HepG2 (cell line): ENCODE measurements around the gene DUS1L. TPM values are rescaled to one million over a fixed set of nuclear protein-coding genes. Genes with fewer than 3 reads are reported as not detected.

Experiments used
- ATAC-seq: fragments of 200-7000 bp; cut with Tn5 transposase; 3 replicates; pipeline ENCODE4 v1.9.1; 2020; ENCODE audit warnings: mild to moderate bottlenecking, moderate library complexity
- BruUV-seq: library from RNA; stranded (reverse); fragments of 400-500 nt; replicated peaks from 2 replicates; lab custom pipeline; 2021; lab: Mats Ljungman, UMichigan
- CTCF ChIA-PET: fragments of 300-600 bp; formaldehyde crosslinking; extraction: SDS; loops from one replicate; lab custom pipeline; 2021; ENCODE audit warnings: low total read pairs, inconsistent platforms, low intra/inter-chr PET ratio; lab: Yijun Ruan, JAX
- POLR2A ChIA-PET: fragments of 350-600 bp; sonication (Branson Sonifier 250); formaldehyde crosslinking; loops from one replicate; lab custom pipeline; 2020; ENCODE audit warnings: antibody characterized with exemption, inconsistent platforms; lab: Yijun Ruan, JAX
- DNase-seq: peaks from one replicate; pipeline ENCODE4 v3.0.0-alpha.2; 2015; ENCODE audit warnings: low spot score
- FAIRE-seq: peaks from 3 replicates; lab custom pipeline; 2011; peaks lifted over from hg19 to GRCh38; lab: Jason Lieb, UNC
- H2AFZ ChIP-seq: one replicate; pipeline ENCODE4 v1.6.1; 2011; ENCODE audit warnings: low read length, inconsistent platforms
- H3K27ac ChIP-seq: fragments of 300-600 bp; 3 replicates; pipeline ENCODE4 v1.8.0; 2011; ENCODE audit warnings: mixed run types, mild to moderate bottlenecking, mixed read lengths, low read length, inconsistent platforms; ENCODE audit not compliant: insufficient read depth; ENCODE audit errors: extremely low read length
- H3K27me3 ChIP-seq, 2 experiments: fragments of 200-600 bp in 1 of 2; 2 replicates in 1 of 2; 3 replicates in 1 of 2; pipeline versions ENCODE4 v1.6.0 to v1.8.0; 2011; ENCODE audit warnings: low read length in 2 of 2, mild to moderate bottlenecking in 2 of 2, moderate library complexity in 2 of 2, inconsistent platforms in 1 of 2; ENCODE audit not compliant: insufficient read depth in 2 of 2, control insufficient read depth in 1 of 2
- H3K36me3 ChIP-seq, 2 experiments: fragments of 200-600 bp in 1 of 2; replicated peaks in 1 of 2; 2 replicates in 1 of 2; 3 replicates in 1 of 2; pipeline versions ENCODE4 v1.5.1 to v1.8.0; 2011; ENCODE audit warnings: low read length in 2 of 2, inconsistent platforms in 1 of 2; ENCODE audit not compliant: insufficient read depth in 2 of 2, control insufficient read depth in 1 of 2
- H3K4me1 ChIP-seq: 2 replicates; pipeline ENCODE4 v1.5.1; 2012; ENCODE audit warnings: low read length, inconsistent platforms; ENCODE audit not compliant: insufficient read depth
- H3K4me2 ChIP-seq: 2 replicates; pipeline ENCODE4 v1.6.0; 2011; ENCODE audit warnings: low read depth, low read length, inconsistent platforms
- H3K4me3 ChIP-seq, 3 experiments: fragments of 200-600 bp in 1 of 3; sonication (generic), shearing (Covaris generic) in 1 of 3; replicated peaks in 1 of 3; 2 replicates each; pipeline ENCODE4 v1.5.1; 2011 to 2016; ENCODE audit warnings: low read length in 3 of 3, inconsistent platforms in 2 of 3, low read depth in 2 of 3, mild to moderate bottlenecking in 2 of 3, control low read depth in 1 of 3, mixed read lengths in 1 of 3; ENCODE audit not compliant: insufficient read depth in 1 of 3
- H3K79me2 ChIP-seq: one replicate; pipeline ENCODE4 v1.6.1; 2011; ENCODE audit warnings: low read length, inconsistent platforms; ENCODE audit not compliant: insufficient read depth
- H3K9ac ChIP-seq: 2 replicates; pipeline ENCODE4 v1.6.0; 2011; ENCODE audit warnings: mild to moderate bottlenecking, low read depth, low read length, inconsistent platforms; ENCODE audit not compliant: insufficient read depth
- H3K9me3 ChIP-seq: 2 replicates; pipeline ENCODE4 v1.5.1; 2012; ENCODE audit warnings: mild to moderate bottlenecking, low read length
- H4K20me1 ChIP-seq: 2 replicates; pipeline ENCODE4 v1.6.0; 2011; ENCODE audit warnings: inconsistent platforms, mild to moderate bottlenecking, low read length, moderate library complexity; ENCODE audit not compliant: insufficient read depth
- POLR2G ChIP-seq: fragments of 200-400 bp; formaldehyde crosslinking; IDR thresholded peaks from 2 replicates; pipeline ENCODE4 v1.6.1; 2018; ENCODE audit warnings: mild to moderate bottlenecking, low read depth, low read length, moderate library complexity
- ZC3H13 ChIP-seq: sonication (generic); formaldehyde crosslinking; IDR thresholded peaks from 2 replicates; pipeline ENCODE4 v1.8.1; 2023; ENCODE audit warnings: mild to moderate bottlenecking, missing genetic modification reagents, moderate library complexity
- ZEB1 ChIP-seq: IDR thresholded peaks from 2 replicates; pipeline ENCODE4 v1.6.1; 2012; ENCODE audit warnings: mild to moderate bottlenecking, low read depth, inconsistent platforms; ENCODE audit not compliant: insufficient replicate concordance
- ZNF20 ChIP-seq: sonication (generic); formaldehyde crosslinking; IDR thresholded peaks from 2 replicates; pipeline ENCODE4 v1.4.0; 2020; ENCODE audit warnings: mild to moderate bottlenecking, moderate library complexity, missing genetic modification reagents
- ZNF451 ChIP-seq: sonication (generic); formaldehyde crosslinking; IDR thresholded peaks from 2 replicates; pipeline ENCODE4 v1.5.0; 2020; ENCODE audit warnings: mild to moderate bottlenecking, missing genetic modification reagents
- WGBS: methylation state at CpG from one replicate; pipeline ENCODE4 v1.1.6; 2017; ENCODE audit warnings: low lambda C conversion rate; 5-methylcytosine and 5-hydroxymethylcytosine counted together
- in situ Hi-C: cut with HindIII; loops from 2 replicates; pipeline ENCODE4 v1.10.0; 2017; ENCODE audit warnings: low pct_unique_long_range_greater_than_20kb; ENCODE audit not compliant: extremely low pct_ligation_motif_present
- intact Hi-C: fragments of 100-400 bp; cut with micrococcal nuclease; formaldehyde crosslinking; loops from one replicate; pipeline ENCODE4 v1.10.0; 2022; ENCODE audit not compliant: unreplicated experiment
- polyA plus RNA-seq, 8 experiments: library from polyadenylated mRNA; depleted of rRNA in 3 of 8; stranded (reverse) in 7 of 8; unstranded in 1 of 8; fragments of >200 nt; fragmentation: Illumina TruSeq in 4 of 8; extraction: Trizol in 4 of 8; gene quantifications; 2 replicates each; pipeline versions ENCODE4 v1.2.1 to v1.2.3, GENCODE V29; 2011 to 2016; ENCODE audit warnings: low read depth in 4 of 8, missing spikeins in 1 of 8, mixed read lengths in 1 of 8; ENCODE audit not compliant: insufficient read depth in 1 of 8
- total RNA-seq, 5 experiments: library from RNA; depleted of rRNA; stranded (reverse); fragments of >200 nt; fragmentation: Illumina TruSeq; extraction: Trizol; gene quantifications; 2 replicates each; pipeline ENCODE4 v1.2.3, GENCODE V29; 2016; ENCODE audit warnings: low read depth in 1 of 5
- TF ChIP-seq, protein P1 (sequence below): sonication (generic); formaldehyde crosslinking; IDR thresholded peaks from 2 replicates; pipeline ENCODE4 v1.5.0; 2020; ENCODE audit warnings: missing genetic modification reagents, mild to moderate bottlenecking, borderline replicate concordance
- TF ChIP-seq, protein P2 (sequence below): sonication (generic); formaldehyde crosslinking; conservative IDR thresholded peaks from 2 replicates; pipeline ENCODE4 v1.8.0; 2022; ENCODE audit warnings: mild to moderate bottlenecking, moderate library complexity, missing genetic modification reagents
- TF ChIP-seq, protein P3 (sequence below): sonication (generic); formaldehyde crosslinking; conservative IDR thresholded peaks from 2 replicates; pipeline ENCODE4 v1.8.0; 2022; ENCODE audit warnings: low read depth, missing genetic modification reagents
- TF ChIP-seq, protein P4 (sequence below): sonication (generic); formaldehyde crosslinking; IDR thresholded peaks from 2 replicates; pipeline ENCODE4 v1.5.0; 2020; ENCODE audit warnings: mild to moderate bottlenecking, missing genetic modification reagents, borderline replicate concordance
- TF ChIP-seq, protein P5 (sequence below): IDR thresholded peaks from 2 replicates; pipeline ENCODE4 v1.6.1; 2016; ENCODE audit warnings: low read depth, control low read depth

The DUS1L gene
- total and polyA plus RNA-seq, 2 of the 13 experiments (the other 11 are each of a cell fraction or from before 2014, with no cell fraction given), result 81.0 to 109 TPM

DNA sequence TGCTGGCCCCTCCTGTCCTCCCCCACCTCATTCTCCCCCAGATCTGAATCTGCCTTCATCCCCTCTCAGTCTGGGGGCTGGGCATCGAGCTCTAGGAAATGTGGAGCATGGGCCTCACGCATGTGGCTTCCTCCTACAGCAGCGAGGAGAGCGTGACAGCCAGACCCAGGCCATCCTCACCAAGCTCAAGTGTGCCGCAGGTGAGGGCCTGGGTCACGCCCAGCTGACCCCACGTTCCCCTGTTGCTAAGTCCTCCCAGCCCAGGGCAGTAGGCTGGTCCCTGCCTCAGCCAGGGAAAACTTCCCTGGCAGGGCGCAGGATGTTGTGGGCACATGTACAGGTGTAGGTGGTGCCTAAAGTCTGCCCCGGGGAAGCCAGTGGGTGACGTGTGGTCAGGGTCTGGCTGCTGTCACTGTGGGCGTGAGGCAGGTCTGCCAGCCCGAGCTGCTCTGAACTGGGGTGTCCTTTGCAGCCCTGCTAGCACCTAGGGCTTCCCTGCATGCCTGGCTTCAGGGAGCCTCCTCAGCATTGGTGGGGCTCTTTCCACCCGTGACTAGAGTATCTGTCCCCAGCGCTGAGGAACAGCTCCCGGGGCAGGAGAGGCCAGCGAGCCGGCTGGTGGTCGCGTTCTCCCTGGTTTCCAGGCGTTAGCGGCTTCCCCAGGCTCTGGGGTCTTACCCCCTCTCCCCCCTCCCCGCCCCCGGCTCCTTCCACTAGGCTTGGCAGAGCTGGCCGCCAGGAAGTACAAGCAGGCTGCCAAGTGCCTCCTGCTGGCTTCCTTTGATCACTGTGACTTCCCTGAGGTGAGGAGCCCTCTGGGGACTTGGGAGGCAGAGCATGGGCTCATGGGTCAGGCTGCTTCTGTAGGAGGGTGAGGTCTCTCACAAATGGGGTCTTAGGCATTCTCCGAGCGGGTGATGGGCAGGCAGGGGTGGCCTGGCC is 10.3 kb downstream of the DUS1L start:
- CTCF ChIA-PET, result no interaction called here
- H3K9ac ChIP-seq, result no peak overlapping the region
- BruUV-seq, result no TSS peak
- TF ChIP-seq ZEB1, result no peak
- TF ChIP-seq, protein P1, sequence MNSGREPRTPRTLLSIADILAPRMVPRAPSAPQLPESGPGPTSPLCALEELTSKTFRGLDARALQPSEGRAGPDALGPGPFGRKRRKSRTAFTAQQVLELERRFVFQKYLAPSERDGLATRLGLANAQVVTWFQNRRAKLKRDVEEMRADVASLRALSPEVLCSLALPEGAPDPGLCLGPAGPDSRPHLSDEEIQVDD (CRISPR knock-in tag), result no peak
- TF ChIP-seq, protein P2, sequence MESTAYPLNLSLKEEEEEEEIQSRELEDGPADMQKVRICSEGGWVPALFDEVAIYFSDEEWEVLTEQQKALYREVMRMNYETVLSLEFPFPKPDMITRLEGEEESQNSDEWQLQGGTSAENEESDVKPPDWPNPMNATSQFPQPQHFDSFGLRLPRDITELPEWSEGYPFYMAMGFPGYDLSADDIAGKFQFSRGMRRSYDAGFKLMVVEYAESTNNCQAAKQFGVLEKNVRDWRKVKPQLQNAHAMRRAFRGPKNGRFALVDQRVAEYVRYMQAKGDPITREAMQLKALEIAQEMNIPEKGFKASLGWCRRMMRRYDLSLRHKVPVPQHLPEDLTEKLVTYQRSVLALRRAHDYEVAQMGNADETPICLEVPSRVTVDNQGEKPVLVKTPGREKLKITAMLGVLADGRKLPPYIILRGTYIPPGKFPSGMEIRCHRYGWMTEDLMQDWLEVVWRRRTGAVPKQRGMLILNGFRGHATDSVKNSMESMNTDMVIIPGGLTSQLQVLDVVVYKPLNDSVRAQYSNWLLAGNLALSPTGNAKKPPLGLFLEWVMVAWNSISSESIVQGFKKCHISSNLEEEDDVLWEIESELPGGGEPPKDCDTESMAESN, result no peak
- 0 out of 2 replicates have a peak, but pooled peaks have one; percentile 51 for TF ChIP-seq ZNF451 (CRISPR knock-in tag)
- no peak for TF ChIP-seq ZNF20 (CRISPR knock-in tag)
- TF ChIP-seq, protein P3, sequence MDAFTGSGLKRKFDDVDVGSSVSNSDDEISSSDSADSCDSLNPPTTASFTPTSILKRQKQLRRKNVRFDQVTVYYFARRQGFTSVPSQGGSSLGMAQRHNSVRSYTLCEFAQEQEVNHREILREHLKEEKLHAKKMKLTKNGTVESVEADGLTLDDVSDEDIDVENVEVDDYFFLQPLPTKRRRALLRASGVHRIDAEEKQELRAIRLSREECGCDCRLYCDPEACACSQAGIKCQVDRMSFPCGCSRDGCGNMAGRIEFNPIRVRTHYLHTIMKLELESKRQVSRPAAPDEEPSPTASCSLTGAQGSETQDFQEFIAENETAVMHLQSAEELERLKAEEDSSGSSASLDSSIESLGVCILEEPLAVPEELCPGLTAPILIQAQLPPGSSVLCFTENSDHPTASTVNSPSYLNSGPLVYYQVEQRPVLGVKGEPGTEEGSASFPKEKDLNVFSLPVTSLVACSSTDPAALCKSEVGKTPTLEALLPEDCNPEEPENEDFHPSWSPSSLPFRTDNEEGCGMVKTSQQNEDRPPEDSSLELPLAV (CRISPR knock-in tag), result no peak
- peak; percentile 50 for TF ChIP-seq POLR2G
- 0 out of 2 replicates have a peak, but pooled peaks have one; percentile 7 for TF ChIP-seq ZC3H13
- TF ChIP-seq, protein P4, sequence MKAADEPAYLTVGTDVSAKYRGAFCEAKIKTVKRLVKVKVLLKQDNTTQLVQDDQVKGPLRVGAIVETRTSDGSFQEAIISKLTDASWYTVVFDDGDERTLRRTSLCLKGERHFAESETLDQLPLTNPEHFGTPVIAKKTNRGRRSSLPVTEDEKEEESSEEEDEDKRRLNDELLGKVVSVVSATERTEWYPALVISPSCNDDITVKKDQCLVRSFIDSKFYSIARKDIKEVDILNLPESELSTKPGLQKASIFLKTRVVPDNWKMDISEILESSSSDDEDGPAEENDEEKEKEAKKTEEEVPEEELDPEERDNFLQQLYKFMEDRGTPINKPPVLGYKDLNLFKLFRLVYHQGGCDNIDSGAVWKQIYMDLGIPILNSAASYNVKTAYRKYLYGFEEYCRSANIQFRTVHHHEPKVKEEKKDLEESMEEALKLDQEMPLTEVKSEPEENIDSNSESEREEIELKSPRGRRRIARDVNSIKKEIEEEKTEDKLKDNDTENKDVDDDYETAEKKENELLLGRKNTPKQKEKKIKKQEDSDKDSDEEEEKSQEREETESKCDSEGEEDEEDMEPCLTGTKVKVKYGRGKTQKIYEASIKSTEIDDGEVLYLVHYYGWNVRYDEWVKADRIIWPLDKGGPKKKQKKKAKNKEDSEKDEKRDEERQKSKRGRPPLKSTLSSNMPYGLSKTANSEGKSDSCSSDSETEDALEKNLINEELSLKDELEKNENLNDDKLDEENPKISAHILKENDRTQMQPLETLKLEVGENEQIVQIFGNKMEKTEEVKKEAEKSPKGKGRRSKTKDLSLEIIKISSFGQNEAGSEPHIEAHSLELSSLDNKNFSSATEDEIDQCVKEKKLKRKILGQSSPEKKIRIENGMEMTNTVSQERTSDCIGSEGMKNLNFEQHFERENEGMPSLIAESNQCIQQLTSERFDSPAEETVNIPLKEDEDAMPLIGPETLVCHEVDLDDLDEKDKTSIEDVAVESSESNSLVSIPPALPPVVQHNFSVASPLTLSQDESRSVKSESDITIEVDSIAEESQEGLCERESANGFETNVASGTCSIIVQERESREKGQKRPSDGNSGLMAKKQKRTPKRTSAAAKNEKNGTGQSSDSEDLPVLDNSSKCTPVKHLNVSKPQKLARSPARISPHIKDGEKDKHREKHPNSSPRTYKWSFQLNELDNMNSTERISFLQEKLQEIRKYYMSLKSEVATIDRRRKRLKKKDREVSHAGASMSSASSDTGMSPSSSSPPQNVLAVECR (CRISPR knock-in tag), result 0 out of 2 replicates have a peak, but pooled peaks have one; percentile 34
- TF ChIP-seq, protein P5, sequence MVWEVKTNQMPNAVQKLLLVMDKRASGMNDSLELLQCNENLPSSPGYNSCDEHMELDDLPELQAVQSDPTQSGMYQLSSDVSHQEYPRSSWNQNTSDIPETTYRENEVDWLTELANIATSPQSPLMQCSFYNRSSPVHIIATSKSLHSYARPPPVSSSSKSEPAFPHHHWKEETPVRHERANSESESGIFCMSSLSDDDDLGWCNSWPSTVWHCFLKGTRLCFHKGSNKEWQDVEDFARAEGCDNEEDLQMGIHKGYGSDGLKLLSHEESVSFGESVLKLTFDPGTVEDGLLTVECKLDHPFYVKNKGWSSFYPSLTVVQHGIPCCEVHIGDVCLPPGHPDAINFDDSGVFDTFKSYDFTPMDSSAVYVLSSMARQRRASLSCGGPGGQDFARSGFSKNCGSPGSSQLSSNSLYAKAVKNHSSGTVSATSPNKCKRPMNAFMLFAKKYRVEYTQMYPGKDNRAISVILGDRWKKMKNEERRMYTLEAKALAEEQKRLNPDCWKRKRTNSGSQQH (CRISPR knock-in tag), result no peak

More for the DNA sequence above, 10.3 kb downstream of the DUS1L start:
- intact Hi-C loops (no loop called here), in situ Hi-C loops (no loop called here)
- ATAC-seq (no peak), FAIRE-seq (no peak), DNase-seq (no peak)
- Histone ChIP-seq H3K27ac (peak overlapping the region; percentile 91), H3K4me3 (no peak overlapping the region), H3K4me2 (no peak overlapping the region), H3K27me3 (no peaks in the 10 kb centered on the region; a peak in 2 of 5 replicates), H2AFZ (no peak overlapping the region), H3K9me3 (no peaks in the 10 kb centered on the region), H3K79me2 (peaks cover 26% of the 10 kb centered on the region), H4K20me1 (no peaks in the 10 kb centered on the region; the same call in 1 of the 2 replicates), H3K4me1 (peaks cover 52% of the 10 kb centered on the region), H3K36me3 (peaks cover 31 to 47% of the 10 kb centered on the region in 2 experiments)
- POLR2A ChIA-PET, result interaction anchor here (1.6 to 3.1 kb wide), 3 partner anchors 8 to 18 kb away, joined by 3 to 28 read pairs (median 14); partner anchors contain the start of genes DCXR and DUS1L
- WGBS, result 92% methylated on average over 19 of the region's 26 CpGs
